HEK293 (cell line): ENCODE results near the gene NTN4.
A peak's percentile ranks its signal among the peaks of the same experiment; 100 is the strongest.

ENCODE experiments used
- BCL11A ChIP-seq: fragments of 450-650 bp; formaldehyde crosslinking; IDR thresholded peaks from 2 replicates; pipeline ENCODE4 v1.5.1; 2016; ENCODE audit warnings: low read depth, missing biosample characterization, missing genetic modification characterization
- ELK4 ChIP-seq: IDR thresholded peaks from 2 replicates; pipeline ENCODE4 v1.6.1; 2011; ENCODE audit warnings: mild to moderate bottlenecking, low read depth, low read length, borderline replicate concordance
- GLI2 ChIP-seq: fragments of 450-650 bp; formaldehyde crosslinking; IDR thresholded peaks from 2 replicates; pipeline ENCODE4; 2017; ENCODE audit warnings: missing biosample characterization, missing genetic modification characterization, low read depth, borderline replicate concordance
- MZF1 ChIP-seq: fragments of 450-650 bp; formaldehyde crosslinking; IDR thresholded peaks from 2 replicates; pipeline ENCODE4 v1.5.1; 2017; ENCODE audit warnings: missing biosample characterization, missing genetic modification characterization, borderline replicate concordance
- SCRT2 ChIP-seq: fragments of 450-650 bp; formaldehyde crosslinking; IDR thresholded peaks from 2 replicates; pipeline ENCODE4 v1.5.1; 2016; ENCODE audit warnings: missing biosample characterization, missing genetic modification characterization
- ZBTB17 ChIP-seq: fragments of 450-650 bp; formaldehyde crosslinking; IDR thresholded peaks from 2 replicates; pipeline ENCODE4 v1.5.1; 2016; ENCODE audit warnings: missing biosample characterization, missing genetic modification characterization
- ZBTB21 ChIP-seq: fragments of 450-650 bp; formaldehyde crosslinking; IDR thresholded peaks from 2 replicates; pipeline ENCODE4 v1.5.1; 2017; ENCODE audit warnings: missing biosample characterization, missing genetic modification characterization
- ZBTB8A ChIP-seq: fragments of 450-650 bp; formaldehyde crosslinking; IDR thresholded peaks from 2 replicates; pipeline ENCODE4 v1.5.1; 2016; ENCODE audit warnings: missing biosample characterization, missing genetic modification characterization
- ZFP41 ChIP-seq: fragments of 450-650 bp; formaldehyde crosslinking; IDR thresholded peaks from 2 replicates; pipeline ENCODE4 v1.5.1; 2016; ENCODE audit warnings: missing biosample characterization, missing genetic modification characterization, borderline replicate concordance
- ZNF132 ChIP-seq: fragments of 450-650 bp; formaldehyde crosslinking; IDR thresholded peaks from 2 replicates; pipeline ENCODE4 v1.5.1; 2017; ENCODE audit warnings: missing biosample characterization, missing genetic modification characterization, borderline replicate concordance
- ZNF16 ChIP-seq: fragments of 450-650 bp; formaldehyde crosslinking; IDR thresholded peaks from 2 replicates; pipeline ENCODE4 v1.5.1; 2016; ENCODE audit warnings: low read depth, missing biosample characterization, missing genetic modification characterization
- ZNF324 ChIP-seq: fragments of 450-650 bp; formaldehyde crosslinking; IDR thresholded peaks from 2 replicates; pipeline ENCODE4 v1.5.1; 2016; ENCODE audit warnings: missing biosample characterization, missing genetic modification characterization
- ZNF354C ChIP-seq: fragments of 450-650 bp; formaldehyde crosslinking; IDR thresholded peaks from 2 replicates; pipeline ENCODE4 v1.5.1; 2016; ENCODE audit warnings: missing biosample characterization, missing genetic modification characterization, low read depth, borderline replicate concordance
- ZNF585B ChIP-seq: fragments of 450-650 bp; formaldehyde crosslinking; IDR thresholded peaks from 2 replicates; pipeline ENCODE4 v1.5.1; 2016; ENCODE audit warnings: missing biosample characterization, missing genetic modification characterization
- ZNF610 ChIP-seq: fragments of 450-650 bp; formaldehyde crosslinking; IDR thresholded peaks from 2 replicates; pipeline ENCODE4 v1.5.1; 2016; ENCODE audit warnings: missing biosample characterization, missing genetic modification characterization, borderline replicate concordance
- ZNF623 ChIP-seq: fragments of 450-650 bp; formaldehyde crosslinking; IDR thresholded peaks from 2 replicates; pipeline ENCODE4 v1.5.1; 2016; ENCODE audit warnings: missing biosample characterization, missing genetic modification characterization
- ZNF626 ChIP-seq: fragments of 450-650 bp; sonication (Bioruptor Pico); formaldehyde crosslinking; IDR thresholded peaks from 2 replicates; pipeline ENCODE4 v1.5.1; 2018; ENCODE audit warnings: missing biosample characterization, missing genetic modification characterization, inconsistent platforms
- ZNF629 ChIP-seq: fragments of 450-650 bp; formaldehyde crosslinking; IDR thresholded peaks from 2 replicates; pipeline ENCODE4 v1.5.1; 2017; ENCODE audit warnings: missing biosample characterization, missing genetic modification characterization
- ZNF645 ChIP-seq: fragments of 450-650 bp; formaldehyde crosslinking; IDR thresholded peaks from 2 replicates; pipeline ENCODE4; 2016; ENCODE audit warnings: missing biosample characterization, missing genetic modification characterization
- ZNF660 ChIP-seq: fragments of 450-650 bp; IDR thresholded peaks from 2 replicates; pipeline ENCODE4 v1.5.1; 2018; ENCODE audit warnings: missing biosample characterization, mild to moderate bottlenecking, missing genetic modification characterization
- TF ChIP-seq, protein P1 (sequence below): fragments of 450-650 bp; formaldehyde crosslinking; IDR thresholded peaks from 2 replicates; pipeline ENCODE4 v1.5.1; 2016; ENCODE audit warnings: missing biosample characterization, missing genetic modification characterization
- TF ChIP-seq, protein P2 (sequence below): fragments of 450-650 bp; formaldehyde crosslinking; optimal IDR thresholded peaks from 2 replicates; pipeline ENCODE3; 2016; ENCODE audit warnings: missing biosample characterization, mild to moderate bottlenecking, missing genetic modification characterization
- TF ChIP-seq, protein P3 (sequence below): fragments of 450-650 bp; formaldehyde crosslinking; IDR thresholded peaks from 2 replicates; pipeline ENCODE4 v1.5.1; 2016; ENCODE audit warnings: missing biosample characterization, missing genetic modification characterization
- TF ChIP-seq, protein P4 (sequence below): fragments of 450-650 bp; IDR thresholded peaks from 2 replicates; pipeline ENCODE4 v1.5.1; 2018; ENCODE audit warnings: missing biosample characterization, mild to moderate bottlenecking, missing genetic modification characterization
- TF ChIP-seq, protein P5 (sequence below): fragments of 450-650 bp; formaldehyde crosslinking; IDR thresholded peaks from 2 replicates; pipeline ENCODE4 v1.5.1; 2017; ENCODE audit warnings: missing biosample characterization, missing genetic modification characterization
- TF ChIP-seq, protein P6 (sequence below): fragments of 450-650 bp; formaldehyde crosslinking; IDR thresholded peaks from 2 replicates; pipeline ENCODE4 v1.5.1; 2017; ENCODE audit warnings: missing biosample characterization, missing genetic modification characterization

The NTN4 gene

DNA sequence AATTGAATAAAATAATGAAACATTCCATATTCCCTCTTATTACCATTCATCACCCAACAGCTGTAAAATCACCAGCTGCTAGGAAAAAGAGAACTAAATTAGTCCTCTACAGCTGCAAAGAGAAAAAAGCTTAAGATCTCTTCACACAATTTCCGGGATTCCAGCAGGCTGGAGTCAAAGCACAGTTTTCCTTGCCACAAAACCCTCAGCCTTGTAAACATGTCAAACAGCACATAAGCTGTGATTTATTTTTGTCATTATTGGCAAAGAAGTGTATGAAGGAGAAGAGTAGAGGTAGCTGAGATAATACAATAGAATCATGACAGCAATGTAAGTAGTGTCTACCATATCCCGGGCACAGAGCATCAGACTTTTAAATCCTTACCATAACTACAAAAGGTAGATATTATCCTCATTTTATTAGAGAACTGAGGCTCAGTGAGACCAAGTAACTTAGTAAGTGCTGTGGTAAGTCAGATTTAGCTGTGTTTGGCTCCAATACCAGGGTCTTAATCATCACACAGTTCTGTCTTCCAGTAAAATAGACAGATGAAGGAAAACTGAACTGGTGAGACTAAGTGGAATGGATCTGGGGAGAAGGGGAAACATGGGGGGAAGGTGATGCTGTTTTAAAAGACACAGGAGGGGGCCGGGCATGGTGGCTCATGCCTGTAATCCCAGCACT, 57.3 kb downstream of the NTN4 start (continued):
- TF ChIP-seq, protein P1, sequence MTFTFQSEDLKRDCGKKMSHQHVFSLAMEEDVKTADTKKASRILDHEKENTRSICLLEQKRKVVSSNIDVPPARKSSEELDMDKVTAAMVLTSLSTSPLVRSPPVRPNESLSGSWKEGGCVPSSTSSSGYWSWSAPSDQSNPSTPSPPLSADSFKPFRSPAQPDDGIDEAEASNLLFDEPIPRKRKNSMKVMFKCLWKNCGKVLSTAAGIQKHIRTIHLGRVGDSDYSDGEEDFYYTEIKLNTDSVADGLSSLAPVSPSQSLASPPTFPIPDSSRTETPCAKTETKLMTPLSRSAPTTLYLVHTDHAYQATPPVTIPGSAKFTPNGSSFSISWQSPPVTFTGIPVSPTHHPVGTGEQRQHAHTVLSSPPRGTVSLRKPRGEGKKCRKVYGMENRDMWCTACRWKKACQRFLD (tag by site-specific recombination), result no peak
- TF ChIP-seq, protein P2, sequence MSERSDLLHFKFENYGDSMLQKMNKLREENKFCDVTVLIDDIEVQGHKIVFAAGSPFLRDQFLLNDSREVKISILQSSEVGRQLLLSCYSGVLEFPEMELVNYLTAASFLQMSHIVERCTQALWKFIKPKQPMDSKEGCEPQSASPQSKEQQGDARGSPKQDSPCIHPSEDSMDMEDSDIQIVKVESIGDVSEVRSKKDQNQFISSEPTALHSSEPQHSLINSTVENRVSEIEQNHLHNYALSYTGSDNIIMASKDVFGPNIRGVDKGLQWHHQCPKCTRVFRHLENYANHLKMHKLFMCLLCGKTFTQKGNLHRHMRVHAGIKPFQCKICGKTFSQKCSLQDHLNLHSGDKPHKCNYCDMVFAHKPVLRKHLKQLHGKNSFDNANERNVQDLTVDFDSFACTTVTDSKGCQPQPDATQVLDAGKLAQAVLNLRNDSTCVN (tag by site-specific recombination), result no peak
- TF ChIP-seq ZNF354C (tag by site-specific recombination) (no peak), ZBTB8A (tag by site-specific recombination) (no peak), ZNF610 (tag by site-specific recombination) (no peak; the same call in 1 of the 2 replicates), ELK4 (no peak), ZBTB21 (tag by site-specific recombination) (no peak), ZNF132 (tag by site-specific recombination) (no peak), GLI2 (no peak), ZNF324 (tag by site-specific recombination) (no peak), ZNF645 (tag by site-specific recombination) (no peak), BCL11A (tag by site-specific recombination) (no peak), ZNF660 (tag by site-specific recombination) (no peak), ZFP41 (tag by site-specific recombination) (no peak), ZBTB17 (tag by site-specific recombination) (peak; percentile 54), MZF1 (tag by site-specific recombination) (0 out of 2 replicates have a peak, but pooled peaks have one; percentile 28), ZNF629 (tag by site-specific recombination) (peak; percentile 69), ZNF16 (tag by site-specific recombination) (no peak), ZNF585B (tag by site-specific recombination) (no peak), ZNF626 (no peak), ZNF623 (tag by site-specific recombination) (no peak), SCRT2 (tag by site-specific recombination) (no peak)
- TF ChIP-seq, protein P3, sequence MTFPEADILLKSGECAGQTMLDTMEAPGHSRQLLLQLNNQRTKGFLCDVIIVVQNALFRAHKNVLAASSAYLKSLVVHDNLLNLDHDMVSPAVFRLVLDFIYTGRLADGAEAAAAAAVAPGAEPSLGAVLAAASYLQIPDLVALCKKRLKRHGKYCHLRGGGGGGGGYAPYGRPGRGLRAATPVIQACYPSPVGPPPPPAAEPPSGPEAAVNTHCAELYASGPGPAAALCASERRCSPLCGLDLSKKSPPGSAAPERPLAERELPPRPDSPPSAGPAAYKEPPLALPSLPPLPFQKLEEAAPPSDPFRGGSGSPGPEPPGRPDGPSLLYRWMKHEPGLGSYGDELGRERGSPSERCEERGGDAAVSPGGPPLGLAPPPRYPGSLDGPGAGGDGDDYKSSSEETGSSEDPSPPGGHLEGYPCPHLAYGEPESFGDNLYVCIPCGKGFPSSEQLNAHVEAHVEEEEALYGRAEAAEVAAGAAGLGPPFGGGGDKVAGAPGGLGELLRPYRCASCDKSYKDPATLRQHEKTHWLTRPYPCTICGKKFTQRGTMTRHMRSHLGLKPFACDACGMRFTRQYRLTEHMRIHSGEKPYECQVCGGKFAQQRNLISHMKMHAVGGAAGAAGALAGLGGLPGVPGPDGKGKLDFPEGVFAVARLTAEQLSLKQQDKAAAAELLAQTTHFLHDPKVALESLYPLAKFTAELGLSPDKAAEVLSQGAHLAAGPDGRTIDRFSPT (tag by site-specific recombination), result no peak
- TF ChIP-seq, protein P4, sequence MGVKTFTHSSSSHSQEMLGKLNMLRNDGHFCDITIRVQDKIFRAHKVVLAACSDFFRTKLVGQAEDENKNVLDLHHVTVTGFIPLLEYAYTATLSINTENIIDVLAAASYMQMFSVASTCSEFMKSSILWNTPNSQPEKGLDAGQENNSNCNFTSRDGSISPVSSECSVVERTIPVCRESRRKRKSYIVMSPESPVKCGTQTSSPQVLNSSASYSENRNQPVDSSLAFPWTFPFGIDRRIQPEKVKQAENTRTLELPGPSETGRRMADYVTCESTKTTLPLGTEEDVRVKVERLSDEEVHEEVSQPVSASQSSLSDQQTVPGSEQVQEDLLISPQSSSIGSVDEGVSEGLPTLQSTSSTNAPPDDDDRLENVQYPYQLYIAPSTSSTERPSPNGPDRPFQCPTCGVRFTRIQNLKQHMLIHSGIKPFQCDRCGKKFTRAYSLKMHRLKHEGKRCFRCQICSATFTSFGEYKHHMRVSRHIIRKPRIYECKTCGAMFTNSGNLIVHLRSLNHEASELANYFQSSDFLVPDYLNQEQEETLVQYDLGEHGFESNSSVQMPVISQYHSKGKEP, result peak; percentile 61
- TF ChIP-seq, protein P5, sequence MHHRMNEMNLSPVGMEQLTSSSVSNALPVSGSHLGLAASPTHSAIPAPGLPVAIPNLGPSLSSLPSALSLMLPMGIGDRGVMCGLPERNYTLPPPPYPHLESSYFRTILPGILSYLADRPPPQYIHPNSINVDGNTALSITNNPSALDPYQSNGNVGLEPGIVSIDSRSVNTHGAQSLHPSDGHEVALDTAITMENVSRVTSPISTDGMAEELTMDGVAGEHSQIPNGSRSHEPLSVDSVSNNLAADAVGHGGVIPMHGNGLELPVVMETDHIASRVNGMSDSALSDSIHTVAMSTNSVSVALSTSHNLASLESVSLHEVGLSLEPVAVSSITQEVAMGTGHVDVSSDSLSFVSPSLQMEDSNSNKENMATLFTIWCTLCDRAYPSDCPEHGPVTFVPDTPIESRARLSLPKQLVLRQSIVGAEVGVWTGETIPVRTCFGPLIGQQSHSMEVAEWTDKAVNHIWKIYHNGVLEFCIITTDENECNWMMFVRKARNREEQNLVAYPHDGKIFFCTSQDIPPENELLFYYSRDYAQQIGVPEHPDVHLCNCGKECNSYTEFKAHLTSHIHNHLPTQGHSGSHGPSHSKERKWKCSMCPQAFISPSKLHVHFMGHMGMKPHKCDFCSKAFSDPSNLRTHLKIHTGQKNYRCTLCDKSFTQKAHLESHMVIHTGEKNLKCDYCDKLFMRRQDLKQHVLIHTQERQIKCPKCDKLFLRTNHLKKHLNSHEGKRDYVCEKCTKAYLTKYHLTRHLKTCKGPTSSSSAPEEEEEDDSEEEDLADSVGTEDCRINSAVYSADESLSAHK, result peak; percentile 25; the same call in 1 of the 2 replicates
- TF ChIP-seq, protein P6, sequence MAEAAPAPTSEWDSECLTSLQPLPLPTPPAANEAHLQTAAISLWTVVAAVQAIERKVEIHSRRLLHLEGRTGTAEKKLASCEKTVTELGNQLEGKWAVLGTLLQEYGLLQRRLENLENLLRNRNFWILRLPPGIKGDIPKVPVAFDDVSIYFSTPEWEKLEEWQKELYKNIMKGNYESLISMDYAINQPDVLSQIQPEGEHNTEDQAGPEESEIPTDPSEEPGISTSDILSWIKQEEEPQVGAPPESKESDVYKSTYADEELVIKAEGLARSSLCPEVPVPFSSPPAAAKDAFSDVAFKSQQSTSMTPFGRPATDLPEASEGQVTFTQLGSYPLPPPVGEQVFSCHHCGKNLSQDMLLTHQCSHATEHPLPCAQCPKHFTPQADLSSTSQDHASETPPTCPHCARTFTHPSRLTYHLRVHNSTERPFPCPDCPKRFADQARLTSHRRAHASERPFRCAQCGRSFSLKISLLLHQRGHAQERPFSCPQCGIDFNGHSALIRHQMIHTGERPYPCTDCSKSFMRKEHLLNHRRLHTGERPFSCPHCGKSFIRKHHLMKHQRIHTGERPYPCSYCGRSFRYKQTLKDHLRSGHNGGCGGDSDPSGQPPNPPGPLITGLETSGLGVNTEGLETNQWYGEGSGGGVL (tag by site-specific recombination), result no peak
